ENCODE results near the gene PHLPP1.

PHLPP1 gene

DNA sequence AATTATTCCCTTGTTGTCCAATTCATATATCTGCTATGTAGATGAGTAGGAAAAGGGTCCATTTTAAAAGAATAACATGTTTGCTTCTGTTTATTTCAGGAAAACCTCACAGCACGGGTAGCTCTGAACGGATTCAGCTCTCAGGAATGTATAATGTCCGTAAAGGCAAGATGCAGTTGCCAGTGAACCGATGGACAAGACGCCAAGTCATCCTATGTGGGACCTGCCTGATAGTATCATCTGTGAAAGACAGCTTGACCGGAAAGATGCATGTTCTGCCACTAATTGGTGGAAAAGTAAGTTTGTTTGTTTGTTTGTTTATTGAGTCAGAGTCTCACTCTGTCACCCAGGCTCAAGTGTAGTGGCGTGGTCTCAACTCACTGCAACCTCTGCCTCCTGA, 114.6 kb downstream of the PHLPP1 start:
- peak in 1 of 2 donors; percentile 27 for DNase-seq (ENCODE audit: low read depth in 2 of 2)
- TF ChIP-seq, protein P1, sequence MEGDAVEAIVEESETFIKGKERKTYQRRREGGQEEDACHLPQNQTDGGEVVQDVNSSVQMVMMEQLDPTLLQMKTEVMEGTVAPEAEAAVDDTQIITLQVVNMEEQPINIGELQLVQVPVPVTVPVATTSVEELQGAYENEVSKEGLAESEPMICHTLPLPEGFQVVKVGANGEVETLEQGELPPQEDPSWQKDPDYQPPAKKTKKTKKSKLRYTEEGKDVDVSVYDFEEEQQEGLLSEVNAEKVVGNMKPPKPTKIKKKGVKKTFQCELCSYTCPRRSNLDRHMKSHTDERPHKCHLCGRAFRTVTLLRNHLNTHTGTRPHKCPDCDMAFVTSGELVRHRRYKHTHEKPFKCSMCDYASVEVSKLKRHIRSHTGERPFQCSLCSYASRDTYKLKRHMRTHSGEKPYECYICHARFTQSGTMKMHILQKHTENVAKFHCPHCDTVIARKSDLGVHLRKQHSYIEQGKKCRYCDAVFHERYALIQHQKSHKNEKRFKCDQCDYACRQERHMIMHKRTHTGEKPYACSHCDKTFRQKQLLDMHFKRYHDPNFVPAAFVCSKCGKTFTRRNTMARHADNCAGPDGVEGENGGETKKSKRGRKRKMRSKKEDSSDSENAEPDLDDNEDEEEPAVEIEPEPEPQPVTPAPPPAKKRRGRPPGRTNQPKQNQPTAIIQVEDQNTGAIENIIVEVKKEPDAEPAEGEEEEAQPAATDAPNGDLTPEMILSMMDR (IDR thresholded peaks at IDR 0.05; ENCODE audit: low read depth, low read length), result no peak
- H3K4me3 ChIP-seq (replicated peaks in 1 of 2; ENCODE audit: low read depth in 2 of 2, low read length in 2 of 2), result no peak overlapping the region

DNA sequence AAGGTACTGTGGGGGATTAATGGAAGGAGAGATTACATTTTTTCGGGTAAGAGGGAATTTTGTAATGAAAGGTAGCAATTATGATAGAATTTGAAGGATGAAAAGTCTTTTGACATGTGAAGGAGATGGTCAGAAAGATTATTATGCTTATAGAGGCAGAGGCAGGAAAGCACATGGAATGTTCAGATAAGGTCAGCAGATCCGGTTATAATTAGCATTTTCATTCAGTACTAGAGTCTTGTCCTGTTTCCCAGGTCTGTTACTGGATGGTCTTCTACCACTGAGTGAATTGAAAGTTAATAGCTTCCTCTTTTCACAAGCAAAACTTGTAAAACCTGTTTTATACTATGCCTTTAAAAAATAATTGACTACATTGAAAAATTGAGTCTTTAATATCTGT, 116.9 kb downstream of the PHLPP1 start:
- H3K4me3 ChIP-seq (replicated peaks in 1 of 2; ENCODE audit: low read depth in 2 of 2, low read length in 2 of 2), result no peak overlapping the region
- TF ChIP-seq, protein P1 (IDR thresholded peaks at IDR 0.05; ENCODE audit: low read depth, low read length), result no peak
- no peak for DNase-seq (ENCODE audit: low read depth in 2 of 2)

DNA sequence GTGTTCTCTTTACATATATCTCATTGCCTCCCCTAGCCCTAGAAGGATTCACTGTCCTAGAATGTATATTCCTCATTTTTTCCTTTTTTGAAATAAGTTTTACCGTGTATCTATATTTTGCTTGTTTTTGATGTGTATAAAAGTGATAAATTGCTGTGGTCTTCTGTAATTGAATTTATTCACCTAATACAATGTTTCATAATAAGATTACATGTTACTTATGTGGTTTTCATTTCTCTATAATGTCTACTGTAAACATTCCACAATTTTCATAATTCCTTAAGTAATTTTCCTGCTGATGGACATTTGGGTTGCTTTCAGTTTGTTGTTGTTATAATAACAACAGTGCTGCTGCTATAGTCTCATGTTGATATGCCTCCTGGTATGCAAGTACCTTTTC, 118.2 kb downstream of the PHLPP1 start:
- TF ChIP-seq, protein P1 (IDR thresholded peaks at IDR 0.05; ENCODE audit: low read depth, low read length), result no peak
- no peak overlapping the region for H3K4me3 ChIP-seq (replicated peaks in 1 of 2; ENCODE audit: low read depth in 2 of 2, low read length in 2 of 2)
- no peak for DNase-seq (ENCODE audit: low read depth in 2 of 2)

DNA sequence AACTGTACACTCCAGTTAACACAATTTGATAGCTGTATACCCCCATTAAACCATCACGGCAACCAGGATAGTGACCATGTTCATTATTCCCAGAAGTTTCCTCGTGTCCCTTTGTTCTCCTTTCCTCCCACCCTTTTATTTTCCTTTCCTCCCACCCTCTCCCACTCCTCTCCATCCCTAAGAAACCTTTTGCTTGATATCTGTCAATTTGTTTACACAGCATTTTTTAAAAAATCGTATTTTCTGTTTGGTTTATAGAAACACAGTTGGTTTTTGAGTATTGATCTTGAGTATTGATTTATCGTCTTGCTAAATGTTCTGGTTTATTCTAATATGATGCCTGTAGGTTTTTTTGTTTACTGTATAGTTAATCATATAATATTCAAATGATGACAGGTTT, 119.4 kb downstream of the PHLPP1 start:
- no peak for DNase-seq (ENCODE audit: low read depth in 2 of 2)
- TF ChIP-seq, protein P1 (IDR thresholded peaks at IDR 0.05; ENCODE audit: low read depth, low read length), result no peak
- no peak overlapping the region for H3K4me3 ChIP-seq (replicated peaks in 1 of 2; ENCODE audit: low read depth in 2 of 2, low read length in 2 of 2)

DNA sequence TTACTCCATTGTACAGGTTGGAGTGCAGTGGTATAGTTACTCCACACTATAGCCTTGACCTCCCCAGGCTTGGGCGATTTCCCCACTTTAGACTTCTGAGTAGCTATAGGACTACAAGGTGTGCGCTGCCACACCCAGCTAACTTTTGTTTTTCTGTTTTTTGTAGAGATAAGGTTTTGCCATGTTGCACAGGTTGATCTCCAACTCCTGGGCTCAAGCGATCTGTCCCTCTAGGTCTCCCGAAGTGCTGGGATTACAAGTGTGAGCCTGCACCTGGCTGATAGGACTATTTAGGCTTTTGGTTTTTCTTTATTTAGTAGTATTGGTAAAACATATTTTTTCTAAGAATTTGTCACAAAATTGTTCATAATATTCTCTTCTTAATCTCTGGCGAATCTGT, 121.7 kb downstream of the PHLPP1 start:
- no peak overlapping the region for H3K4me3 ChIP-seq (replicated peaks in 1 of 2; ENCODE audit: low read depth in 2 of 2, low read length in 2 of 2)
- no peak for DNase-seq (ENCODE audit: low read depth in 2 of 2)
- TF ChIP-seq, protein P1 (IDR thresholded peaks at IDR 0.05; ENCODE audit: low read depth, low read length), result no peak

DNA sequence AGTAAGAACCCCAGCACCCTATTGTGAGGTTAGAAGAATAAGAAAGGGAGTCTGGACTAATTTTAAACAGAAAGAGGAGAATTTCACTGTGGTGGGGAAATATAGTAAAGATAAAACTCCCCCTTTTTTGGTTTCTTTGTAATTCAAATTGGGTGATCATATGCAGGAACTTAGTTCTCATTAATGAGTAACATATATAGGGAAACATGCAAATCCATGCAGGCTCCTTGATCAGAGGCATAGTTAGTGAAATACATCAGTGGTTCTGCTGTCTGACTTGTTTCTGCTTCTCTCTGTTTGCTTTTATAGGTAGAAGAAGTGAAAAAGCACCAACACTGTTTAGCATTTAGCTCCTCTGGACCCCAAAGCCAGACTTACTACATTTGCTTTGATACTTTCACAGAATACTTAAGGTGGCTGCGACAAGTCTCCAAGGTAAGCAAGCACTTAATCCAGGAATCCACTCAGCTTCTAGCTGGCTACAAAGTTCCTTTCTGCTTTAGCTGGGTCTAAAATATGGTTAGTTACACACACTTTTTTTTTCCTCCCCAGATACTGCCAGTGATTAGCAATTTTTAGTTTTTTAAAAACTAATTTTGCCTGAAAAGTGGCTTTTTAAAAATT, 123.2 kb downstream of the PHLPP1 start:
- TF ChIP-seq, protein P1 (IDR thresholded peaks at IDR 0.05; ENCODE audit: low read depth, low read length), result no peak
- no peak overlapping the region for H3K4me3 ChIP-seq (replicated peaks in 1 of 2; ENCODE audit: low read depth in 2 of 2, low read length in 2 of 2)
- no peak for DNase-seq (ENCODE audit: low read depth in 2 of 2)
